Prostate gland (tissue), 2 donors: Measurements from ENCODE around the gene NDEL1. TPM values are rescaled to one million over a fixed set of nuclear protein-coding genes. Genes with fewer than 3 reads are reported as not detected.
A peak's percentile ranks its signal among the peaks of the same experiment; 100 is the strongest.

Experiments used
- DNase-seq: peaks from one replicate; pipeline ENCODE4 v3.0.0-alpha.2; 2019; ENCODE audit warnings: low spot score
- H3K27ac ChIP-seq, 2 donors: fragments of 200-600 bp; sonication (generic); 2 replicates each; pipeline ENCODE4 v1.5.1; 2017 to 2019
- H3K27me3 ChIP-seq: fragments of 200-600 bp; sonication (generic); replicated peaks from 2 replicates; pipeline ENCODE4 v1.5.1; 2019; ENCODE audit not compliant: insufficient read depth
- H3K36me3 ChIP-seq, 2 donors: fragments of 200-600 bp; sonication (generic); 1 replicate in 1 of 2; 2 replicates in 1 of 2; pipeline versions ENCODE4 v1.5.1 to v1.8.1; 2017 to 2019
- H3K4me1 ChIP-seq: fragments of 200-600 bp; sonication (generic); replicated peaks from 2 replicates; pipeline ENCODE4 v1.5.1; 2019
- H3K4me3 ChIP-seq, 2 donors: fragments of 200-600 bp; sonication (generic); 2 replicates each; pipeline ENCODE4 v1.5.1; 2017 to 2019
- H3K9me3 ChIP-seq: fragments of 200-600 bp; sonication (generic); 2 replicates; pipeline ENCODE4 v1.5.1; 2017
- POLR2A ChIP-seq: fragments of 450-650 bp; IDR thresholded peaks from one replicate; pipeline ENCODE4 v1.6.1; 2016; ENCODE audit warnings: antibody characterized with exemption, mild to moderate bottlenecking
- POLR2AphosphoS5 ChIP-seq: sonication (generic); formaldehyde crosslinking; IDR thresholded peaks from one replicate; pipeline ENCODE4 v1.6.1; 2017; ENCODE audit warnings: antibody characterized with exemption
- WGBS: methylation state at CpG from one replicate; pipeline ENCODE4 v1.1.5; 2018; 5-methylcytosine and 5-hydroxymethylcytosine counted together
- intact Hi-C: fragments of 100-400 bp; cut with DNase I; formaldehyde crosslinking; loops from one replicate; pipeline ENCODE4 v1.14.2; 2022
- total RNA-seq, 2 donors: library from RNA; depleted of rRNA; stranded (reverse); fragments of >200 nt; gene quantifications; one replicate each; pipeline ENCODE4 v1.1.0, GENCODE V29; 2016
- TF ChIP-seq, protein P1 (sequence below), 4 experiments: fragments of 200-600 bp in 2 of 4; fragments of 450-650 bp in 2 of 4; sonication (generic) in 2 of 4; IDR thresholded peaks; 1 replicate in 3 of 4; 2 replicates in 1 of 4; pipeline ENCODE4 v1.5.1; 2016 to 2019; ENCODE audit warnings: antibody characterized with exemption in 4 of 4, mild to moderate bottlenecking in 2 of 4, moderate library complexity in 2 of 4

The NDEL1 gene
- total RNA-seq, 2 donors from 2014 or later = 32.5 to 62.2 TPM

DNA sequence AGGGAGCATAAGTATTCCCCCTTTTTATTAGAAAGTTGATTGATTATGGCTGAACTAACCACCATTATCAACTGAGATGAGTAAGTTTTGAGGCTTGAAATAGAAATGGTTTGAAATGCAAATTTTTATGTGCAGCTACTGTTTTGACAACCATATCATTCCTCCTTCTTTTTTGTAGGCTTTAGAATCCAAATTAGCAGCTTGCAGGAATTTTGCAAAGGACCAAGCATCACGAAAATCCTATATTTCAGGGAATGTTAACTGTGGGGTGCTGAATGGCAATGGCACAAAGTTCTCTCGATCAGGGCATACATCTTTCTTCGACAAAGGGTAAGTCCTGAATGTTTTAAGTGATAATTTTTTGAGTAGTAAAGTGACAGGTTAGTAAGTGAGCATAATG, 24.1 kb downstream of the NDEL1 start:
- no peak overlapping the region for H3K27ac ChIP-seq
- H3K36me3 ChIP-seq = peaks cover 4 to 9% of the 10 kb centered on the region in 2 donors
- DNase-seq = no peak
- peaks cover 1% of the 10 kb centered on the region for H3K4me1 ChIP-seq
- no peaks in the 10 kb centered on the region for H3K27me3 ChIP-seq
- 95% methylated on average over 3 of the region's 3 CpGs for WGBS
- H3K9me3 ChIP-seq = no peaks in the 10 kb centered on the region
- intact Hi-C loops = no loop called here
- no peak overlapping the region for H3K4me3 ChIP-seq
- TF ChIP-seq POLR2A (no peak), POLR2AphosphoS5 (no peak)
- TF ChIP-seq, protein P1, sequence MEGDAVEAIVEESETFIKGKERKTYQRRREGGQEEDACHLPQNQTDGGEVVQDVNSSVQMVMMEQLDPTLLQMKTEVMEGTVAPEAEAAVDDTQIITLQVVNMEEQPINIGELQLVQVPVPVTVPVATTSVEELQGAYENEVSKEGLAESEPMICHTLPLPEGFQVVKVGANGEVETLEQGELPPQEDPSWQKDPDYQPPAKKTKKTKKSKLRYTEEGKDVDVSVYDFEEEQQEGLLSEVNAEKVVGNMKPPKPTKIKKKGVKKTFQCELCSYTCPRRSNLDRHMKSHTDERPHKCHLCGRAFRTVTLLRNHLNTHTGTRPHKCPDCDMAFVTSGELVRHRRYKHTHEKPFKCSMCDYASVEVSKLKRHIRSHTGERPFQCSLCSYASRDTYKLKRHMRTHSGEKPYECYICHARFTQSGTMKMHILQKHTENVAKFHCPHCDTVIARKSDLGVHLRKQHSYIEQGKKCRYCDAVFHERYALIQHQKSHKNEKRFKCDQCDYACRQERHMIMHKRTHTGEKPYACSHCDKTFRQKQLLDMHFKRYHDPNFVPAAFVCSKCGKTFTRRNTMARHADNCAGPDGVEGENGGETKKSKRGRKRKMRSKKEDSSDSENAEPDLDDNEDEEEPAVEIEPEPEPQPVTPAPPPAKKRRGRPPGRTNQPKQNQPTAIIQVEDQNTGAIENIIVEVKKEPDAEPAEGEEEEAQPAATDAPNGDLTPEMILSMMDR (IDR thresholded peaks at IDR 0.05) = no peak

DNA sequence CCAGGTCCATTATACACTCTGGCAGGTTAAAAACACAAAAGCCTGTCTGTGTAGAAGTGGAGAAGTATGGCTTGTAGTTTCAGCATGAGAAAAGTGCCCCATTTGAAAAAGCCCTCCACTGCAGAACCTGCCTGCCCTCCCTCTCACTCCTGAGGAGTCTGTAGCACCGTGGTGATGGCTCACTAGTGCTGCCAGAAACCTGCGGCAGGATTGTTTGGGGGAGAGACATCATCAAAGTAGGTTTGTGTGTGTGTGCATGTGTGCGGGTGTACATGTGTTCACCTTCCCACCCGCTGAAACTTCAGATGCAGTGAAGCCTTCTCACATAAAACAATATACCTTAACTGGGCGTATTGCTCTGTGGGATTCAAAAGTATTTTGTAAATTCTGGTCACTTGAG, 26.9 kb downstream of the NDEL1 start:
- Histone ChIP-seq H3K4me3 (no peak overlapping the region), H3K27ac (no peak overlapping the region), H3K27me3 (no peaks in the 10 kb centered on the region), H3K4me1 (peaks cover 10% of the 10 kb centered on the region), H3K36me3 (peaks cover 0 to 9% of the 10 kb centered on the region in 2 donors), H3K9me3 (no peaks in the 10 kb centered on the region)
- TF ChIP-seq POLR2AphosphoS5 (no peak), POLR2A (no peak)
- TF ChIP-seq, protein P1 (IDR thresholded peaks at IDR 0.05) = no peak
- no peak for DNase-seq
- WGBS = 73% methylated on average over 5 of the region's 5 CpGs
- intact Hi-C loops = no loop called here

DNA sequence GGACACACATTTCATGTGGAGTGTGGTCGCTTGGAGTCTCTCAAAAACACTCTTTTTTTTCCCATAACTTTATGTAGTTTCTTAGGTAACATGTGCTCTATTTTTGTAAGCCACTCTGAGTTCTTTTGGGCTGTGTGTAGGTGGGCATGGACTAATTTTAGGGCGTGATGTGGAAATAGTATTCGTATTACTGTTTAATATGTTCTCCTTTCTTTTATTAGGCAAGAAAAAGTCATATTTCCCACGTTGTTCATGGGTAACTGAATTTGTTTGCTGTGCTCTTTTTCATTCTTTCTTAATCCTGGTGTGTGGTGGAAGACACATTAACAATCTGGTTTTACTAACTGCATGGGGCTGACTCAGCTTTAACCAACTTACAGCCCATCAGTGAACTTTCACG, 27.4 kb downstream of the NDEL1 start:
- Histone ChIP-seq H3K27me3 (no peaks in the 10 kb centered on the region), H3K9me3 (no peaks in the 10 kb centered on the region), H3K4me3 (no peak overlapping the region), H3K4me1 (peaks cover 10% of the 10 kb centered on the region), H3K27ac (no peak overlapping the region), H3K36me3 (peaks cover 0 to 9% of the 10 kb centered on the region in 2 donors)
- intact Hi-C loops = no loop called here
- 69% methylated on average over 5 of the region's 5 CpGs for WGBS
- no peak for TF ChIP-seq POLR2A
- DNase-seq = no peak

DNA sequence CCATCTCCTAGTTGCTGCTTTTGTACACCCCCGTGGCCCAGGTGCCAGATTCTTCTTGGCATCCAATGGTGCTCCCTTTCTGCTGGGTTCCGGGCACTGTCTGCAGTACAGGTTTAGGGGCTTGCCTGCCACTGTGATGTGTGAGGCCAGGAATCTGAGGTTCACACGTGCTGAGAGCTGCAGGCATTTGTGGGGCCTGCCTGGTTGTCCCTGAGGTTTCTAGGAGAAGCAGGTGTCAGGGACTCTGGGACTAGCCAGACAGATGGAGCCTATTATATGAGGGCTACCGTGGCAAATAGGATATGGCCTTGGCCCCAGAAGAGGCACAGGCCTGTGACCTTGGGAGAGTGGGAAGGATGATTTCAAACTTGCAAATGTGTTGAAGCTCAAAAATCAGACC, 29.3 kb downstream of the NDEL1 start:
- 19% methylated on average over 4 of the region's 4 CpGs for WGBS
- no peak for DNase-seq
- Histone ChIP-seq H3K27ac (peak overlapping the region in 1 of 2 donors; percentile 8), H3K9me3 (no peaks in the 10 kb centered on the region), H3K36me3 (peaks cover 0 to 8% of the 10 kb centered on the region in 2 donors), H3K27me3 (no peaks in the 10 kb centered on the region), H3K4me1 (peaks cover 11% of the 10 kb centered on the region), H3K4me3 (no peak overlapping the region)
- TF ChIP-seq, protein P1 (IDR thresholded peaks at IDR 0.05) = no peak
- TF ChIP-seq POLR2A (no peak), POLR2AphosphoS5 (no peak)
- intact Hi-C loops = no loop called here

DNA sequence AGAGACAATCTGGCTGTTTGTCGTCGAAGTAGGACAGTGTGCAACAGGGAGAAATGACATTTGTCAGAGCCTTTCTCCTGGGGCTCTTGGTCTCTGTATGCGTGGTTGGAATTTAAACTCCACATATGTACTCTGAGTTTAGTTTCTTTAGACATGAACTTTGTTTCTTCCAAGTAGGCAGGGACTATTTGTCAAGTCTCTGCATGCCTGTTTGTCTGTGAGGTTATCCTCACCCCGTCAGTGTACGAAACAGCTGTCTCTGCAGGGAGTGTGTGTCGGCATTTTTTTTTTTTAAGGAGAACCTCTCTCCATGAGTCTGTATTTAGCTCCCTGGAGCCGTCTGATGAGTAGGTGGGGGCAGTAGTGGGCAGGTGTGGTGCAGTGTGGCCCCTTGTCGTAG, 29.7 kb downstream of the NDEL1 start:
- H3K9me3 ChIP-seq = no peaks in the 10 kb centered on the region
- WGBS = 27% methylated on average over 8 of the region's 8 CpGs
- H3K4me3 ChIP-seq = no peak overlapping the region
- peak overlapping the region; percentile 8 to 13 for H3K27ac ChIP-seq
- DNase-seq = no peak
- H3K36me3 ChIP-seq = peaks cover 0 to 4% of the 10 kb centered on the region in 2 donors
- no peaks in the 10 kb centered on the region for H3K27me3 ChIP-seq
- peaks cover 15% of the 10 kb centered on the region for H3K4me1 ChIP-seq
- intact Hi-C loops = no loop called here
- TF ChIP-seq POLR2AphosphoS5 = peak; percentile 4
- TF ChIP-seq POLR2A = no peak

DNA sequence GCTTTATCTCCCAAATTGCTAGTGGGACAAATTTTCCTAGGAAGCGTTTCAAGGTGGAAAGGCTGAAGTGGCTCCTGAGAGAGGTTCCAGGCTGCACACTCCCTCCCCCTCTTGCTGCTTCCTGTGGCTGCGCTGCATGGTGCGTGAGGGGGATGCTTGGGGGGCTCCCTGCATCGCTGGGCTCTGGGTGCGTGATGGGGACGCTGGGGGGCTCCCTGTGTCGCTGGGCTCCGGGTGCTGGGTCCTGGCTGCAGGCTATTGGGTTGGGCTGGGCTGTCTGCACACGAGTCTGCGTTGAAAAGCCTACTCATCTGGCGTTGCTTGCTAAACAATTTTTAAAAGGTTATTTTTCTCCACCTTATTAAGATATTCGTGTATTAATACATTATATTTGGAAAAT, 30.1 kb downstream of the NDEL1 start:
- intact Hi-C loops = no loop called here
- Histone ChIP-seq H3K9me3 (no peaks in the 10 kb centered on the region), H3K4me3 (no peak overlapping the region), H3K27ac (peak overlapping the region in 1 of 2 donors; percentile 13), H3K4me1 (peaks cover 15% of the 10 kb centered on the region), H3K36me3 (no peaks in the 10 kb centered on the region), H3K27me3 (no peaks in the 10 kb centered on the region)
- DNase-seq = no peak
- 41% methylated on average over 12 of the region's 12 CpGs for WGBS
- TF ChIP-seq POLR2AphosphoS5 (no peak), POLR2A (no peak)
- TF ChIP-seq, protein P1 (IDR thresholded peaks at IDR 0.05) = no peak
